LNCaP clone FGC (cell line): ENCODE data around the gene LMNTD2.

ENCODE experiments used
- DNase-seq: peaks from one replicate; pipeline ENCODE4 v3.0.0-alpha.2; 2011; ENCODE audit warnings: low read depth
- H3K4me3 ChIP-seq: 2 replicates; pipeline ENCODE4 v1.5.1; 2011; ENCODE audit warnings: mild to moderate bottlenecking, low read depth, low read length, control low read depth
- TF ChIP-seq, protein P1 (sequence below): IDR thresholded peaks from 2 replicates; pipeline ENCODE4 v1.5.1; 2012; ENCODE audit warnings: mild to moderate bottlenecking; ENCODE audit not compliant: control insufficient read depth, insufficient read depth; ENCODE audit errors: extremely low read depth

LMNTD2 gene

DNA sequence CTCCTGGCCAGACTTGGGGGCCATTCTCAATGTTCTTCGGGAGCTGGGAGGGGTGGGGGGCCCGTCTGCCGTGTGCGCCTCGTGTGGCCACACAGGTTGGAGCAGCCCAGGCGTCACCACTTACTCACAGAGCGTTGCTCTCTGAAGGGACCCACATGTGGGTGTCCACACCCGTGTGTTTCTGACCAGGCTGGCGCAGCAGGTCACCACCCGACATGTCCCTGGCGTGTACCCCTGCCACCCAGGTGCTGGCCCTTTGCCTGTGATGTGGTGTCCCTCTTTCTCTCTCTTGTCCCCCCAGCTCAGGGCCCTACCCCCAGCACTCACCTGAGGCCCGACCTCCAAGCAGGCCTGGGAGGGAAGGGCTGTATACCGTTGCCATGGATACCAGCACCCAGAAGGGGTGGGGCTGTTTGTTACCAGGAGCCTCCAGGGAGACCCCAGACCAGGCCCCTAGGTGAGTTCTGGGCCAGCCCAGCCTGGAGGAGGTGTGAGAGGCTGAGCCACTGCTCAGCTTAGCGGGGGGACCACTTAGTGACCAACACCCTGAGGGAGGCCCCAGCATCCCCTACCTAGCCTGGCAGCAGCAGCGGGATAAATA, 1.4 kb downstream of the LMNTD2 start:
- no peak overlapping the region for H3K4me3 ChIP-seq
- no peak for DNase-seq
- TF ChIP-seq, protein P1, sequence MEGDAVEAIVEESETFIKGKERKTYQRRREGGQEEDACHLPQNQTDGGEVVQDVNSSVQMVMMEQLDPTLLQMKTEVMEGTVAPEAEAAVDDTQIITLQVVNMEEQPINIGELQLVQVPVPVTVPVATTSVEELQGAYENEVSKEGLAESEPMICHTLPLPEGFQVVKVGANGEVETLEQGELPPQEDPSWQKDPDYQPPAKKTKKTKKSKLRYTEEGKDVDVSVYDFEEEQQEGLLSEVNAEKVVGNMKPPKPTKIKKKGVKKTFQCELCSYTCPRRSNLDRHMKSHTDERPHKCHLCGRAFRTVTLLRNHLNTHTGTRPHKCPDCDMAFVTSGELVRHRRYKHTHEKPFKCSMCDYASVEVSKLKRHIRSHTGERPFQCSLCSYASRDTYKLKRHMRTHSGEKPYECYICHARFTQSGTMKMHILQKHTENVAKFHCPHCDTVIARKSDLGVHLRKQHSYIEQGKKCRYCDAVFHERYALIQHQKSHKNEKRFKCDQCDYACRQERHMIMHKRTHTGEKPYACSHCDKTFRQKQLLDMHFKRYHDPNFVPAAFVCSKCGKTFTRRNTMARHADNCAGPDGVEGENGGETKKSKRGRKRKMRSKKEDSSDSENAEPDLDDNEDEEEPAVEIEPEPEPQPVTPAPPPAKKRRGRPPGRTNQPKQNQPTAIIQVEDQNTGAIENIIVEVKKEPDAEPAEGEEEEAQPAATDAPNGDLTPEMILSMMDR: no peak

DNA sequence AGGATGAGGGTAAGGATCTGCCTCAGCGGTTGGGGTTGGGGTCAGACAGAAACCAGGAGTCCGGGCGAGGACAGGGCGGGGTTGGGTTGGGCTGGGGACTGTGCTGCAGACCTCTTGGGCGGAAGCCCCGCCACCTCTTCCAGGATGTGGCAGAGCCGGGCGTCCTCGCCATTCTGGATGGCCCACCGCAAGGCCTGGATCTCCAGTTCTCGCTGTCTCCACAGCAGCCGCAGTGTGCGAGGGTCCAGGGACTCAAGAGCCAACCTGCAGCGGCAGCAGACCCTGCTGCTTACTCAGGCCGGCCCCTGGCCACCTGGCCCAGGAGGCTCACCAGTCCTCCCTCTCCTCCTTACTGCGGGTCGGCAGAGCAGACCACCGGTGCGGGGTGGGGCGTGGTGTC, 2.0 kb downstream of the LMNTD2 start:
- TF ChIP-seq, protein P1: no peak
- no peak for DNase-seq

DNA sequence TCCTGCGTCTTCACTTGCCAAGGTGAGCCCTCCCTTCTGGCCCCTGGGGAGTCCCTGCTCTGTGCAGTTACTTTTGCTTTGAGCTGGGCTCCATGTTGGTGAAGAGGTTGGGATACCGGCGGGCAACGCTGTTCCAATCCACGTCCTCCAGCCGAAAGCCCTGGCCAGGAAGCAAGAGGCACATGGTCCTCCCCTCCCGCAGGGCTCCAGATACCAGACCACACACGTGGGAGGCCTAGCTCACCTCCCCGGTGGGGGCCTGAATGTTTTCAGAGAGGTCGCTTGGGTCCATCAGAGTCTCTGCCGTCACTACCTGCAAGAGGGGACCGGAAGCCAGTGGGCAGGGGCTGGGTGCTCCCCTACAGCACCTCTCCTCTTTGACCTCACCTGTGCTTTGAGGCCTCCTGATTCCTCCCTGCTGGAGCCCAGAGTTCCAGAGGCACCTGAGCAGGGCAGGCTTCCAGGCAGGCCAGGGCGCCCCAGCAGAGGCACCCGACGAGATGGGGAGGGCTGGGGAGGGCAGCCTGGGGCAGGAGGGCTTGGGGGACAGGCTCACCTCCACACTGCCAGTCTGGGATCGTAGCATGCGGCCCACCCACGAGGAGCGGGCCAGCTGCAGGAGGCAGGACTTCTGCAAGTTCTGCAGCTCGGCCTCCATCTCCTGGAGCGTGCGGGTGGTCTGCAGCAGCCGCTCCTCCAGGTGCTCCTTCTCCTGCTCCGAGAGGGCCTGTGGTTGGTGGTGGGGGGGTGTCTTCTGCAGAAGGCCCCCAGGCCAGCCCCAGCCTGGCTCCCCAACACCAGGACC, 3.0 kb downstream of the LMNTD2 start:
- DNase-seq: no peak
- no peak overlapping the region for H3K4me3 ChIP-seq
- TF ChIP-seq, protein P1: no peak

More for the DNA sequence above, 2.0 kb downstream of the LMNTD2 start:
- H3K4me3 ChIP-seq: no peak overlapping the region

DNA sequence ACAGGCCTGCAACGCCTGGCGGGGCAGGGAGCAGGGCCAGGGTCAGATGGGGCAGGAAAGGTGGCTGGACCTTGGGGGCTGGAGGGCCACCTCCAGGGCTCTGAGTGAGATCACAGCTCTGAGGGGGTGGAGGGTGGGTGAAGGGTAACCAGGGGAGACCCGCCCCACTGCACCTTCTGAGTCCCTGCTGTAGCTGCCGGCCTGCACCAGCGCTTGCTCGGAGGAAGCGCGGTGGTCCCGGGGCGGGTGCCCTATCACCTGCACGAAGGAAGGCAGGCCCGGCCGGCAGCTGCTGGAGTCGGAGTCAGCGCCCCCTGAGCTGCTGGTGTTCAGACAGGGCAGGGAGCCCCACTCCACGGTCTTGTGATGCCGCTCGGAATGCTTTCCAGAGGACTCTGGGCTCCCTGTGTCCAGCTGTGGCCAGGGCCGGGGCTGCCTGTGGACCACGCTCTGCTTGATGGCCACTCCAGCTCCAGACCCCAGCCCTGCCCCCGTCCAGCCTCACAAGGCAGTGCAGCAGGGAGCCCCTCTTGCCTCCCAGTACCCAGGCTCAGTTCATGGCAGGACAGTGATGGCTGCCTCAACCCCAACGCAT, 3.8 kb downstream of the LMNTD2 start:
- no peak overlapping the region for H3K4me3 ChIP-seq

DNA sequence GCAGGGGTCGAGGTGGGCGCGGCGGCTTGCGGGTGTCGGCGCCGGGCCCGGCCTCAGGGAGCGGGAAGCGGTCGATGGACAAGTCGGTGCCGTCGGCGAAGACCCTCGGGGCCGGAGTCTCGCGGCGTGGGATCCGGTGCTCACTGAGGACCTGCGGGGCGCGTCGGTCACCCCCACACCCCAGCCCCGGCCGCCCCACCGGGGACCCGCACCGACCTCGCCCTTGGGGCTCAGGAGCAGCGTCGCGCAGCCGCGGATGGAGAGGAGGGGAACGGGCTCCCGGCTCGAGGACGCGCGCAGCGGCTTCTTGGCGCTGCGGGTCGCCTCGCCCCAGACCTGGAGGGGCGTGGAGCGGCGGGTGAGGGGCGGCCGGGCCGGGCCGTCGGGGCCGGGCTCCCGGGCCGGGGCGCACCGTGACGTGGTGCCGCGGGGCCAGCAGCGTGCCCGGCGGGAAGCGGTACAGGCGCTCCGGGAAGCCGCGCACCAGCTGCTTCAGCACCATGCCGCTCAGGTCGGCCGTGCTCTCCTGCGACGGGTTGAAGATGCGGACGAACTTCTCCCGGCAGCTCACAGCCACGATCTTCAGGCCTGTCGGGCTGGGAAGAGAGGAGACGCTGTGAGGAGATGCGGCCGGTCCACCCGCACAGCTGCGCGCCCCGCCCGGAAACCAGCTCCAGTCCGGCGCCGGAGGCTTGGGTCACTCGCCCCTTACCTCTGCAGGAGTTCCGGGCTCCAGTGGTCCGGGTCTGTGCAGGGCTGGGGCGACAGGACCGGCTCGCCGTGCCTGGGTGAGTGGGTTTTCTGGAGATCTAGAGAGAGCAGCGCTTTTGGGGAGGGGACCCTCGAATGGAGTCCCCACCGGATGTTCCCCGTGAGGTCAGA, 4.5 kb downstream of the LMNTD2 start:
- H3K4me3 ChIP-seq: no peak overlapping the region
- TF ChIP-seq, protein P1: no peak
- DNase-seq: no peak

More for the DNA sequence above, 3.8 kb downstream of the LMNTD2 start:
- DNase-seq: no peak
- TF ChIP-seq, protein P1: no peak

DNA sequence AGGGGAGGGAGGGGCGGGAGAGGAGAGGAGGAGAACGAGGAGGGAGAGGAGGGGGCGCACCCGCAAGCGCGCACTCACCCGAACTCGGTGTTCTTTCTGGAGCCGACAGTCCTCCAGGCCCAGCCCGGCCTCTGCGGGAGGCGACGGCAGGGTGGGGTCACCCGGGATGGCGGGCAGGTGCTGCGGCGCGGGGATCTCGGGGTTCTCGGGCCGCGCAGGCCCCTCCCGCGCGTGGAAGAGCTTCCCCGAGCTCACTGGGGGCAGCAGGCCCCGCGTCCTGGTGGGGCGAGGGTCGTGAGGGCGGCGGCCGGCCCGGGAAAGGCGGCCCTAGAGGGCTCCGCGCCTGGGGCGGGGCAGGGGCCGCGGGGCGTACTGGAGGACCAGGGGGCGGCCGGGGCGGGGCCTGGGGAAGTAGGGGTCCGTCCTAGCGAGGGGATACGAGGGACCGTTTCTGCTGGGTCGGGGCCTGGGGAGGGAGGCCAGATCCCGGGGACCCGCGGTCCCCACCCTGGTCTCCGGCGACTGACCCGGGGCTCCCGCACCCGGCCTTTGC, 5.2 kb downstream of the LMNTD2 start:
- TF ChIP-seq, protein P1: no peak
- DNase-seq: no peak
- peak overlapping the region; percentile 40 for H3K4me3 ChIP-seq
